K562 (cell line): ENCODE measurements around the gene ITM2A. TPM values are rescaled to one million over a fixed set of nuclear protein-coding genes. Genes with fewer than 3 reads are reported as not detected.

Experiments
- ATAC-seq: fragments of 200-7000 bp; cut with Tn5 transposase; 3 replicates; pipeline ENCODE4 v1.9.1; 2020; ENCODE audit warnings: moderate library complexity
- BruUV-seq: library from RNA; stranded (reverse); fragments of 400-500 nt; replicated peaks from 2 replicates; lab custom pipeline; 2021; lab: Mats Ljungman, UMichigan
- CTCF ChIA-PET: fragments of 300-600 bp; formaldehyde crosslinking; extraction: SDS; loops from one replicate; lab custom pipeline; 2021; ENCODE audit warnings: low intra/inter-chr PET ratio; lab: Yijun Ruan, JAX
- POLR2A ChIA-PET: fragments of 300-600, 350-650 bp; sonication (Branson Sonifier 250); formaldehyde crosslinking; extraction: SDS; loops from one replicate; lab custom pipeline; 2021; ENCODE audit warnings: antibody characterized with exemption, inconsistent platforms; lab: Yijun Ruan, JAX
- DNase-seq, 4 experiments: peaks; one replicate each; pipeline versions ENCODE4 v3.0.0 to v3.0.0-alpha.2; 2011 to 2018; ENCODE audit warnings: low spot score in 3 of 4, mixed read lengths in 3 of 4; ENCODE audit errors: extremely low read depth in 1 of 4
- FAIRE-seq: peaks from 2 replicates; lab custom pipeline; 2011; peaks lifted over from hg19 to GRCh38; lab: Jason Lieb, UNC
- H2AFZ ChIP-seq: 2 replicates; pipeline ENCODE4 v1.6.0; 2011; ENCODE audit warnings: low read depth, low read length, control low read depth, inconsistent platforms
- H3K27ac ChIP-seq: fragments of 200-600 bp; 3 replicates; pipeline ENCODE4 v1.8.0; 2011; ENCODE audit warnings: low read depth, mild to moderate bottlenecking, control low read depth, inconsistent platforms, low read length, moderate library complexity, mixed read lengths; ENCODE audit errors: extremely low read depth
- H3K27me3 ChIP-seq, 2 experiments: fragments of 300-600 bp in 1 of 2; 2 replicates in 1 of 2; 3 replicates in 1 of 2; pipeline versions ENCODE4 v1.6.0 to v1.8.0; 2011; ENCODE audit warnings: inconsistent platforms in 2 of 2, low read length in 2 of 2, mild to moderate bottlenecking in 1 of 2, mixed read lengths in 1 of 2, moderate library complexity in 1 of 2; ENCODE audit not compliant: control insufficient read depth in 2 of 2, insufficient read depth in 2 of 2
- H3K36me3 ChIP-seq: fragments of 300-600 bp; 3 replicates; pipeline ENCODE4 v1.8.0; 2011; ENCODE audit warnings: mild to moderate bottlenecking, low read length, inconsistent platforms; ENCODE audit not compliant: control insufficient read depth, insufficient read depth
- H3K4me1 ChIP-seq, 2 experiments: fragments of 200-600 bp in 1 of 2; replicated peaks in 1 of 2; 2 replicates in 1 of 2; 3 replicates in 1 of 2; pipeline versions ENCODE4 v1.5.1 to v1.8.0; 2011; ENCODE audit warnings: inconsistent platforms in 2 of 2, low read length in 2 of 2, mild to moderate bottlenecking in 1 of 2, mixed read lengths in 1 of 2, moderate library complexity in 1 of 2; ENCODE audit not compliant: control insufficient read depth in 2 of 2, insufficient read depth in 2 of 2
- H3K4me2 ChIP-seq: 2 replicates; pipeline ENCODE4 v1.6.1; 2011; ENCODE audit warnings: low read length, control low read depth, inconsistent platforms, mixed read lengths; ENCODE audit not compliant: insufficient read depth
- H3K4me3 ChIP-seq: fragments of 200-600 bp; sonication (generic), shearing (Covaris generic); 2 replicates; pipeline ENCODE4 v1.5.1; 2016; ENCODE audit warnings: control low read depth, inconsistent platforms
- H3K79me2 ChIP-seq: fragments of 200-600 bp; 3 replicates; pipeline ENCODE4 v1.8.0; 2011; ENCODE audit warnings: low read length, inconsistent platforms; ENCODE audit not compliant: control insufficient read depth, insufficient read depth
- H3K9ac ChIP-seq, 2 experiments: 2 replicates each; pipeline versions ENCODE4 v1.6.0 to v1.6.1; 2011; ENCODE audit warnings: low read depth in 2 of 2, low read length in 2 of 2, control low read depth in 1 of 2, inconsistent platforms in 1 of 2, mild to moderate bottlenecking in 1 of 2, mixed read lengths in 1 of 2; ENCODE audit not compliant: insufficient read depth in 1 of 2
- H3K9me1 ChIP-seq: one replicate; pipeline ENCODE4 v1.6.0; 2011; ENCODE audit warnings: inconsistent platforms, mild to moderate bottlenecking, low read length, moderate library complexity; ENCODE audit not compliant: control insufficient read depth, insufficient read depth
- H3K9me3 ChIP-seq: replicated peaks from 2 replicates; pipeline ENCODE4 v1.5.1; 2011; ENCODE audit warnings: low read depth, low read length, inconsistent platforms; ENCODE audit not compliant: control insufficient read depth, insufficient read depth
- H4K20me1 ChIP-seq: replicated peaks from 2 replicates; pipeline ENCODE4 v1.6.1; 2011; ENCODE audit warnings: low read length, inconsistent platforms, mixed read lengths; ENCODE audit not compliant: control insufficient read depth, insufficient read depth
- BMI1 ChIP-seq: fragments of 150-350 bp; IDR thresholded peaks from 2 replicates; pipeline ENCODE4 v1.6.1; 2014; ENCODE audit warnings: low read length
- CHD4 ChIP-seq: fragments of 200-600 bp; sonication (generic); IDR thresholded peaks from 3 replicates; pipeline ENCODE4 v1.6.1; 2012; ENCODE audit warnings: low read depth, mild to moderate bottlenecking, mixed read lengths, low read length, inconsistent platforms; ENCODE audit not compliant: insufficient read depth, insufficient replicate concordance, poor library complexity, severe bottlenecking
- FOXK1 ChIP-seq: sonication (generic); formaldehyde crosslinking; IDR thresholded peaks from 2 replicates; pipeline ENCODE4 v1.8.0; 2022; ENCODE audit warnings: missing genetic modification reagents, mild to moderate bottlenecking, borderline replicate concordance
- HSF4 ChIP-seq: fragments of 250-450 bp; sonication (Bioruptor Pico); IDR thresholded peaks from 2 replicates; pipeline ENCODE4 v2.1.2; 2022; ENCODE audit warnings: mild to moderate bottlenecking, moderate library complexity, borderline replicate concordance
- ILF3 ChIP-seq: fragments of 450-650 bp; IDR thresholded peaks from 2 replicates; pipeline ENCODE4 v1.6.1; 2018; ENCODE audit warnings: antibody characterized with exemption, mild to moderate bottlenecking, moderate library complexity, borderline replicate concordance
- NCOA6 ChIP-seq: fragments of 450-650 bp; IDR thresholded peaks from 2 replicates; pipeline ENCODE4 v1.6.1; 2017; ENCODE audit warnings: mild to moderate bottlenecking
- SMARCC2 ChIP-seq: fragments of 450-650 bp; IDR thresholded peaks from 2 replicates; pipeline ENCODE4 v1.6.1; 2017; ENCODE audit warnings: antibody characterized with exemption, moderate library complexity, mild to moderate bottlenecking, low read depth
- TAF15 ChIP-seq: fragments of 200-400 bp; formaldehyde crosslinking; IDR thresholded peaks from 2 replicates; pipeline ENCODE4 v1.6.1; 2017; ENCODE audit warnings: mild to moderate bottlenecking, low read depth, low read length, moderate library complexity
- TSC22D4 ChIP-seq: fragments of 450-650 bp; IDR thresholded peaks from 2 replicates; pipeline ENCODE4 v1.6.1; 2016; ENCODE audit warnings: missing genetic modification characterization, missing biosample characterization, control low read depth
- WGBS: fragments of 100-300 bp; shearing (Covaris generic); methylation state at CpG from one replicate; pipeline ENCODE4 v1.1.6; 2016; ENCODE audit warnings: low coverage, mixed read lengths; ENCODE audit not compliant: insufficient coverage; ENCODE audit errors: missing lambda C conversion rate; 5-methylcytosine and 5-hydroxymethylcytosine counted together
- in situ Hi-C: fragments of 300-500 bp; cut with MboI; formaldehyde crosslinking; loops from 4 replicates; pipeline ENCODE4 v1.15.0; 2018; ENCODE audit warnings: inconsistent platforms, mixed read lengths
- intact Hi-C: fragments of 100-400 bp; cut with micrococcal nuclease; formaldehyde crosslinking; loops from 2 replicates; pipeline ENCODE4 v1.14.2; 2022
- polyA plus RNA-seq, 8 experiments: library from polyadenylated mRNA; depleted of rRNA in 4 of 8; stranded (reverse) in 5 of 8; unstranded in 3 of 8; fragments of >200 nt; fragmentation: Nextera tagmentation in 2 of 8; fragmentation: Illumina TruSeq in 1 of 8; extraction: Ambion mirVana in 2 of 8; extraction: Trizol in 1 of 8; gene quantifications; 2 replicates each; pipeline versions ENCODE4 v1.2.1 to v1.2.3, GENCODE V29; 2011 to 2014; ENCODE audit warnings: inconsistent platforms in 1 of 8, missing spikeins in 1 of 8
- total RNA-seq, 7 experiments: library from RNA; depleted of rRNA in 6 of 7; stranded (reverse); fragments of >200 nt in 6 of 7; fragmentation: Illumina TruSeq in 2 of 7; extraction: Trizol in 2 of 7; gene quantifications; 2 replicates each; pipeline versions ENCODE4 v1.2.1 to v1.2.3, GENCODE V29; 2011 to 2021; ENCODE audit warnings: low replicate concordance in 1 of 7
- TF ChIP-seq, protein P1 (sequence below): fragments of 250-450 bp; sonication (Bioruptor Pico); IDR thresholded peaks from 2 replicates; pipeline ENCODE4 v1.4.0; 2020; ENCODE audit warnings: mild to moderate bottlenecking, moderate library complexity, borderline replicate concordance
- TF ChIP-seq, protein P2 (sequence below), 2 experiments: fragments of 200-800 bp in 1 of 2; sonication (Bioruptor generic) in 1 of 2; sonication (generic) in 1 of 2; formaldehyde crosslinking in 1 of 2; IDR thresholded peaks in 1 of 2; conservative IDR thresholded peaks in 1 of 2; 2 replicates each; pipeline versions ENCODE4 v1.5.0 to v1.6.1; 2016 to 2020; ENCODE audit warnings: missing compliant biosample characterization in 1 of 2, missing genetic modification characterization in 1 of 2, missing genetic modification reagents in 1 of 2
- TF ChIP-seq, protein P3 (sequence below): fragments of 250-450 bp; sonication (Bioruptor Pico); IDR thresholded peaks from 2 replicates; pipeline ENCODE4 v1.9.0; 2021; ENCODE audit warnings: mild to moderate bottlenecking
- TF ChIP-seq, protein P4 (sequence below): fragments of 450-650 bp; formaldehyde crosslinking; conservative IDR thresholded peaks from 2 replicates; pipeline ENCODE4 v1.4.0; 2022; ENCODE audit warnings: mild to moderate bottlenecking, missing genetic modification characterization

Gene ITM2A
- total and polyA plus RNA-seq, 9 of the 15 experiments (the other 6 are each of a cell fraction or from before 2014, with no cell fraction given), result 29.4 to 117 (median 57.4) TPM

DNA sequence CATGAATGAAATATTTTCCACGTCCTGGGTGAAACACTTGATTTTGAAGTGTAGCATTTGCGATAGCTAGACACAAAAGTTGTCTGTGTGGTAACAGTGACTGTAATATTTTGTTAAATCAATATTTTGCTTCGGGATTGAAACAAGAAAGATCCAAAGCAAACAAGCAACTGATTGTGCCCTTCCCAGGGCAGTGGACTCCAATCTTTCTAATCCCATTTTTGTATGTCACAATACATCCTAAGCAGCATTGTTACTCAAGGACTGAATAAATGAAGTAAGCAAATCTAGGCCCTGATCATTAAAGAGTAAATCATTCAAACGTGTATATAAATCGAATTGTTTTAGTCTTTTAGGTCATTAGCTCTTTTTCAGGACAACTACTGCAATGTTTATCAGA is 2.8 kb downstream of the ITM2A start:
- H3K9ac ChIP-seq, result peak overlapping the region in 1 of 2 experiments; percentile 61; a peak in 2 of 4 replicates
- peak overlapping the region; percentile 27; the same call in 1 of the 2 replicates for H3K4me2 ChIP-seq
- WGBS, result 6% methylated on average over 5 of the region's 5 CpGs
- H3K79me2 ChIP-seq, result peaks cover 35% of the 10 kb centered on the region
- no peaks in the 10 kb centered on the region; a peak in 2 of 5 replicates for H3K4me1 ChIP-seq
- CTCF ChIA-PET, result no interaction called here
- no peaks in the 10 kb centered on the region for H3K9me3 ChIP-seq
- H3K4me3 ChIP-seq, result peak overlapping the region; percentile 11; the same call in 1 of the 2 replicates
- in situ Hi-C loops, result no loop called here
- H3K36me3 ChIP-seq, result peaks cover 9% of the 10 kb centered on the region; the same call in 2 of the 3 replicates
- no peak for ATAC-seq
- H3K9me1 ChIP-seq, result no peaks in the 10 kb centered on the region
- no peaks in the 10 kb centered on the region for H3K27me3 ChIP-seq
- no peak for DNase-seq
- intact Hi-C loops, result no loop called here
- POLR2A ChIA-PET, result no interaction called here
- BruUV-seq, result no TSS peak
- H2AFZ ChIP-seq, result no peak overlapping the region
- no peaks in the 10 kb centered on the region for H4K20me1 ChIP-seq
- FAIRE-seq, result no peak
- H3K27ac ChIP-seq, result no peak overlapping the region
- TF ChIP-seq CHD4 (no peak), FOXK1 (CRISPR knock-in tag) (no peak), HSF4 (no peak), SMARCC2 (no peak), TSC22D4 (tag) (no peak), TAF15 (no peak), BMI1 (no peak), NCOA6 (no peak), ILF3 (no peak)
- TF ChIP-seq, protein P1, sequence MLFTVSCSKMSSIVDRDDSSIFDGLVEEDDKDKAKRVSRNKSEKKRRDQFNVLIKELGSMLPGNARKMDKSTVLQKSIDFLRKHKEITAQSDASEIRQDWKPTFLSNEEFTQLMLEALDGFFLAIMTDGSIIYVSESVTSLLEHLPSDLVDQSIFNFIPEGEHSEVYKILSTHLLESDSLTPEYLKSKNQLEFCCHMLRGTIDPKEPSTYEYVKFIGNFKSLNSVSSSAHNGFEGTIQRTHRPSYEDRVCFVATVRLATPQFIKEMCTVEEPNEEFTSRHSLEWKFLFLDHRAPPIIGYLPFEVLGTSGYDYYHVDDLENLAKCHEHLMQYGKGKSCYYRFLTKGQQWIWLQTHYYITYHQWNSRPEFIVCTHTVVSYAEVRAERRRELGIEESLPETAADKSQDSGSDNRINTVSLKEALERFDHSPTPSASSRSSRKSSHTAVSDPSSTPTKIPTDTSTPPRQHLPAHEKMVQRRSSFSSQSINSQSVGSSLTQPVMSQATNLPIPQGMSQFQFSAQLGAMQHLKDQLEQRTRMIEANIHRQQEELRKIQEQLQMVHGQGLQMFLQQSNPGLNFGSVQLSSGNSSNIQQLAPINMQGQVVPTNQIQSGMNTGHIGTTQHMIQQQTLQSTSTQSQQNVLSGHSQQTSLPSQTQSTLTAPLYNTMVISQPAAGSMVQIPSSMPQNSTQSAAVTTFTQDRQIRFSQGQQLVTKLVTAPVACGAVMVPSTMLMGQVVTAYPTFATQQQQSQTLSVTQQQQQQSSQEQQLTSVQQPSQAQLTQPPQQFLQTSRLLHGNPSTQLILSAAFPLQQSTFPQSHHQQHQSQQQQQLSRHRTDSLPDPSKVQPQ, result no peak
- TF ChIP-seq, protein P2, sequence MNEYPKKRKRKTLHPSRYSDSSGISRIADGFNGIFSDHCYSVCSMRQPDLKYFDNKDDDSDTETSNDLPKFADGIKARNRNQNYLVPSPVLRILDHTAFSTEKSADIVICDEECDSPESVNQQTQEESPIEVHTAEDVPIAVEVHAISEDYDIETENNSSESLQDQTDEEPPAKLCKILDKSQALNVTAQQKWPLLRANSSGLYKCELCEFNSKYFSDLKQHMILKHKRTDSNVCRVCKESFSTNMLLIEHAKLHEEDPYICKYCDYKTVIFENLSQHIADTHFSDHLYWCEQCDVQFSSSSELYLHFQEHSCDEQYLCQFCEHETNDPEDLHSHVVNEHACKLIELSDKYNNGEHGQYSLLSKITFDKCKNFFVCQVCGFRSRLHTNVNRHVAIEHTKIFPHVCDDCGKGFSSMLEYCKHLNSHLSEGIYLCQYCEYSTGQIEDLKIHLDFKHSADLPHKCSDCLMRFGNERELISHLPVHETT (CRISPR knock-in tag; conservative IDR thresholded peaks at IDR 0.05 in 1 of 2, IDR thresholded peaks at IDR 0.05 in 1 of 2), result no peak
- TF ChIP-seq, protein P3, sequence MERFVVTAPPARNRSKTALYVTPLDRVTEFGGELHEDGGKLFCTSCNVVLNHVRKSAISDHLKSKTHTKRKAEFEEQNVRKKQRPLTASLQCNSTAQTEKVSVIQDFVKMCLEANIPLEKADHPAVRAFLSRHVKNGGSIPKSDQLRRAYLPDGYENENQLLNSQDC (CRISPR knock-in tag), result no peak
- TF ChIP-seq, protein P4, sequence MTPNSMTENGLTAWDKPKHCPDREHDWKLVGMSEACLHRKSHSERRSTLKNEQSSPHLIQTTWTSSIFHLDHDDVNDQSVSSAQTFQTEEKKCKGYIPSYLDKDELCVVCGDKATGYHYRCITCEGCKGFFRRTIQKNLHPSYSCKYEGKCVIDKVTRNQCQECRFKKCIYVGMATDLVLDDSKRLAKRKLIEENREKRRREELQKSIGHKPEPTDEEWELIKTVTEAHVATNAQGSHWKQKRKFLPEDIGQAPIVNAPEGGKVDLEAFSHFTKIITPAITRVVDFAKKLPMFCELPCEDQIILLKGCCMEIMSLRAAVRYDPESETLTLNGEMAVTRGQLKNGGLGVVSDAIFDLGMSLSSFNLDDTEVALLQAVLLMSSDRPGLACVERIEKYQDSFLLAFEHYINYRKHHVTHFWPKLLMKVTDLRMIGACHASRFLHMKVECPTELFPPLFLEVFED (CRISPR knock-in tag), result no peak
